ENCODE data around the gene SOX9.

DNA sequence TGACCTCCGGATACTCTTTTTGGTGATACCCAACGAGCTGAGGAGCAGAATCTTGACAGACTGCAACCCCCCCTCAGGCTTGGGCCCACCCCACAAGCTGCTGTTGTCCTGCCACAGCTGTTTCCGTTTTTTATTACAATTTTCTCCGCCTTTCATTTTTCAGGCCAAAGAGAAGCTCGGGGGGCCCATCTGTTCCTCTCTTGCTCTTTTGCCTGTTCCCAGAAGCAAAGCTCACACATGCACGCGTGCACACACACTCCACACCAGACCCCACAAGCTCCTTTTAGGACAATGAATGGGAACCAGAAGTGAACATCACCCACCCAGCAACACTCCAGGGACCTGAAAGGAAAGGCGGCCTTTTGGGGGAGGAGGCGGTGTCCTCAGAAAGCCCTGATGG, 16.3 kb downstream of the SOX9 start:
- TF ChIP-seq POLR2AphosphoS5 (IDR thresholded peaks at IDR 0.05), result no peak
- TF ChIP-seq, protein P1, sequence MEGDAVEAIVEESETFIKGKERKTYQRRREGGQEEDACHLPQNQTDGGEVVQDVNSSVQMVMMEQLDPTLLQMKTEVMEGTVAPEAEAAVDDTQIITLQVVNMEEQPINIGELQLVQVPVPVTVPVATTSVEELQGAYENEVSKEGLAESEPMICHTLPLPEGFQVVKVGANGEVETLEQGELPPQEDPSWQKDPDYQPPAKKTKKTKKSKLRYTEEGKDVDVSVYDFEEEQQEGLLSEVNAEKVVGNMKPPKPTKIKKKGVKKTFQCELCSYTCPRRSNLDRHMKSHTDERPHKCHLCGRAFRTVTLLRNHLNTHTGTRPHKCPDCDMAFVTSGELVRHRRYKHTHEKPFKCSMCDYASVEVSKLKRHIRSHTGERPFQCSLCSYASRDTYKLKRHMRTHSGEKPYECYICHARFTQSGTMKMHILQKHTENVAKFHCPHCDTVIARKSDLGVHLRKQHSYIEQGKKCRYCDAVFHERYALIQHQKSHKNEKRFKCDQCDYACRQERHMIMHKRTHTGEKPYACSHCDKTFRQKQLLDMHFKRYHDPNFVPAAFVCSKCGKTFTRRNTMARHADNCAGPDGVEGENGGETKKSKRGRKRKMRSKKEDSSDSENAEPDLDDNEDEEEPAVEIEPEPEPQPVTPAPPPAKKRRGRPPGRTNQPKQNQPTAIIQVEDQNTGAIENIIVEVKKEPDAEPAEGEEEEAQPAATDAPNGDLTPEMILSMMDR (IDR thresholded peaks at IDR 0.05), result no peak
- no peak for TF ChIP-seq POLR2A (IDR thresholded peaks at IDR 0.05)

Measured in breast epithelium (tissue), 3 donors.